ENCODE results near the gene TNRC6C.
"Not testable (repeated sequence)": the region's sequence is repeated elsewhere in the genome, so short reads cannot be mapped to it uniquely, and the experiment has no call there.

TNRC6C gene

GRCh38 chr17:78111727-78112517 lies 153.4 kb downstream of the TNRC6C start:
- DNase-seq (ENCODE audit: low read depth) = no peak

- no peak for DNase-seq (ENCODE audit: low read depth)
Measured at GRCh38 chr17:78112518-78113471, 154.3 kb downstream of the TNRC6C start.

GRCh38 chr17:78113804-78114785 lies 155.6 kb downstream of the TNRC6C start:
- no peak for DNase-seq (ENCODE audit: low read depth)

GRCh38 chr17:78114831-78115723 lies 156.6 kb downstream of the TNRC6C start:
- DNase-seq (ENCODE audit: low read depth) = no peak

- not testable (repeated sequence) for DNase-seq (ENCODE audit: low read depth)
Measured at GRCh38 chr17:78115803-78116202, 157.3 kb downstream of the TNRC6C start.

GRCh38 chr17:78116411-78116810 lies 157.9 kb downstream of the TNRC6C start:
- DNase-seq (ENCODE audit: low read depth) = no peak

- DNase-seq (ENCODE audit: low read depth) = no peak
Measured at GRCh38 chr17:78117027-78117981, 158.8 kb downstream of the TNRC6C start.

GRCh38 chr17:78118801-78119241 lies 160.3 kb downstream of the TNRC6C start:
- no peak for DNase-seq (ENCODE audit: low read depth)

- DNase-seq (ENCODE audit: low read depth) = no peak
Measured at GRCh38 chr17:78120537-78120936, 162.0 kb downstream of the TNRC6C start.

GRCh38 chr17:78120971-78121800 lies 162.7 kb downstream of the TNRC6C start:
- DNase-seq (ENCODE audit: low read depth) = no peak

GRCh38 chr17:78121801-78122215 lies 163.3 kb downstream of the TNRC6C start:
- DNase-seq (ENCODE audit: low read depth) = no peak

- no peak for DNase-seq (ENCODE audit: low read depth)
Measured at GRCh38 chr17:78122216-78122930, 163.9 kb downstream of the TNRC6C start.

- DNase-seq (ENCODE audit: low read depth) = no peak
Measured at GRCh38 chr17:78122931-78123249, 164.4 kb downstream of the TNRC6C start.

GRCh38 chr17:78123258-78123929 lies 164.9 kb downstream of the TNRC6C start:
- DNase-seq (ENCODE audit: low read depth) = no peak

- DNase-seq (ENCODE audit: low read depth) = no peak
Measured at GRCh38 chr17:78124081-78124835, 165.8 kb downstream of the TNRC6C start.

GRCh38 chr17:78124836-78125137 lies 166.3 kb downstream of the TNRC6C start:
- no peak for DNase-seq (ENCODE audit: low read depth)
